Measurements from ENCODE around the gene C3orf49. TPM values are rescaled to one million over a fixed set of nuclear protein-coding genes. Genes with fewer than 3 reads are reported as not detected.

The C3orf49 gene
- total RNA-seq: not detected

GRCh38 chr3:63819151-63819398, at the start of gene C3orf49:
TSS of gene C3orf49 (plus strand) at chr3:63819299. CDS start at chr3:63819472, 173 bp downstream.
- ATAC-seq: no peak

GRCh38 chr3:63774781-63775180, 44.3 kb upstream of the C3orf49 start:
- no peak for ATAC-seq

GRCh38 chr3:63779227-63779626, 39.9 kb upstream of the C3orf49 start:
- ATAC-seq: no peak

- ATAC-seq: no peak
Observed at GRCh38 chr3:63791974-63792373, 27.1 kb upstream of the C3orf49 start.

- peak; percentile 59 for ATAC-seq
Observed at GRCh38 chr3:63795438-63795837, 23.7 kb upstream of the C3orf49 start.

GRCh38 chr3:63798544-63798943, 20.6 kb upstream of the C3orf49 start:
- ATAC-seq: no peak

GRCh38 chr3:63798949-63799348, 20.1 kb upstream of the C3orf49 start:
- ATAC-seq: no peak

- no peak for ATAC-seq
Observed at GRCh38 chr3:63800097-63800496, 19.0 kb upstream of the C3orf49 start.

GRCh38 chr3:63803911-63804310, 15.2 kb upstream of the C3orf49 start:
- no peak for ATAC-seq

- ATAC-seq: no peak
Observed at GRCh38 chr3:63807961-63808565, 11.0 kb upstream of the C3orf49 start.

GRCh38 chr3:63808633-63809032, 10.5 kb upstream of the C3orf49 start:
- ATAC-seq: no peak

GRCh38 chr3:63809607-63810006, 9.5 kb upstream of the C3orf49 start:
- ATAC-seq: no peak

GRCh38 chr3:63814237-63814636, 4.9 kb upstream of the C3orf49 start:
- no peak for ATAC-seq

- ATAC-seq: no peak
Observed at GRCh38 chr3:63817225-63817624, 1.9 kb upstream of the C3orf49 start.

- ATAC-seq: peak; percentile 64
Observed at GRCh38 chr3:63818282-63819150, 583 bp upstream of the C3orf49 start.

GRCh38 chr3:63824309-63824708, 5.2 kb downstream of the C3orf49 start:
- peak; percentile 94 for ATAC-seq

- peak; percentile 23 for ATAC-seq
Observed at GRCh38 chr3:63830526-63830925, 11.4 kb downstream of the C3orf49 start.

GRCh38 chr3:63832395-63832794, 13.3 kb downstream of the C3orf49 start:
- no peak for ATAC-seq

GRCh38 chr3:63841704-63842103, 22.6 kb downstream of the C3orf49 start:
- ATAC-seq: no peak

- no peak for ATAC-seq
Observed at GRCh38 chr3:63842127-63842526, 23.0 kb downstream of the C3orf49 start.

GRCh38 chr3:63845215-63845614, 26.1 kb downstream of the C3orf49 start:
- no peak for ATAC-seq

GRCh38 chr3:63847718-63848450, 28.8 kb downstream of the C3orf49 start:
- no peak for ATAC-seq

GRCh38 chr3:63849175-63849574, 30.1 kb downstream of the C3orf49 start:
- no peak for ATAC-seq

- ATAC-seq: no peak
Observed at GRCh38 chr3:63851287-63851686, 32.2 kb downstream of the C3orf49 start.

Measured in esophagus mucosa (tissue), 1 donor.